HG03060 (cell line): ENCODE data around the gene ITGA2.

Source experiments
- ATAC-seq: cut with Tn5 transposase; IDR thresholded peaks from one replicate; pipeline ENCODE4 v1.9.1; 2021; ENCODE audit warnings: low read depth, moderate number of reproducible peaks; ENCODE audit not compliant: unreplicated experiment

ITGA2 gene

GRCh38 chr5:53013857-53014256 is 24.7 kb downstream of the ITGA2 start:
- ATAC-seq = no peak

GRCh38 chr5:53017383-53017782 is 28.2 kb downstream of the ITGA2 start:
- ATAC-seq = no peak

GRCh38 chr5:53017794-53018391 is 28.7 kb downstream of the ITGA2 start:
- ATAC-seq = no peak

- no peak for ATAC-seq
These were observed 30.2 kb downstream of the ITGA2 start for GRCh38 chr5:53019320-53019719.

- no peak for ATAC-seq
These were observed 33.9 kb downstream of the ITGA2 start for GRCh38 chr5:53022930-53023511.

GRCh38 chr5:53023969-53024368 is 34.8 kb downstream of the ITGA2 start:
- ATAC-seq = peak; percentile 89

- no peak for ATAC-seq
These were observed 35.4 kb downstream of the ITGA2 start for GRCh38 chr5:53024535-53024934.

GRCh38 chr5:53025487-53025886 is 36.3 kb downstream of the ITGA2 start:
- no peak for ATAC-seq

- ATAC-seq = no peak
These were observed 38.8 kb downstream of the ITGA2 start for GRCh38 chr5:53027913-53028312.

GRCh38 chr5:53029608-53030007 is 40.5 kb downstream of the ITGA2 start:
- ATAC-seq = no peak

GRCh38 chr5:53030893-53031292 is 41.7 kb downstream of the ITGA2 start:
- no peak for ATAC-seq

GRCh38 chr5:53031695-53032096 is 42.5 kb downstream of the ITGA2 start:
- no peak for ATAC-seq

- no peak for ATAC-seq
These were observed 43.0 kb downstream of the ITGA2 start for GRCh38 chr5:53032188-53032587.

GRCh38 chr5:53034832-53035231 is 45.7 kb downstream of the ITGA2 start:
- ATAC-seq = no peak

- no peak for ATAC-seq
These were observed 46.8 kb downstream of the ITGA2 start for GRCh38 chr5:53035868-53036381.

GRCh38 chr5:53037141-53037859 is 48.1 kb downstream of the ITGA2 start:
- ATAC-seq = no peak

- ATAC-seq = no peak
These were observed 49.2 kb downstream of the ITGA2 start for GRCh38 chr5:53038196-53038847.

- no peak for ATAC-seq
These were observed 50.7 kb downstream of the ITGA2 start for GRCh38 chr5:53039855-53040254.

- ATAC-seq = peak; percentile 98
These were observed 52.0 kb downstream of the ITGA2 start for GRCh38 chr5:53041071-53041692.

GRCh38 chr5:53041740-53042139 is 52.6 kb downstream of the ITGA2 start:
- no peak for ATAC-seq

- no peak for ATAC-seq
These were observed 56.1 kb downstream of the ITGA2 start for GRCh38 chr5:53045263-53045662.
